NCI-H2029 (cell line): ENCODE results near the gene BPIFA2.
"Not testable (repeated sequence)": the region's sequence is repeated elsewhere in the genome, so short reads cannot be mapped to it uniquely, and the experiment has no call there.

Source experiments
- DNase-seq: peaks from one replicate; lab custom pipeline; 2025; lab: John Stamatoyannopoulos, UW

BPIFA2 gene

DNA sequence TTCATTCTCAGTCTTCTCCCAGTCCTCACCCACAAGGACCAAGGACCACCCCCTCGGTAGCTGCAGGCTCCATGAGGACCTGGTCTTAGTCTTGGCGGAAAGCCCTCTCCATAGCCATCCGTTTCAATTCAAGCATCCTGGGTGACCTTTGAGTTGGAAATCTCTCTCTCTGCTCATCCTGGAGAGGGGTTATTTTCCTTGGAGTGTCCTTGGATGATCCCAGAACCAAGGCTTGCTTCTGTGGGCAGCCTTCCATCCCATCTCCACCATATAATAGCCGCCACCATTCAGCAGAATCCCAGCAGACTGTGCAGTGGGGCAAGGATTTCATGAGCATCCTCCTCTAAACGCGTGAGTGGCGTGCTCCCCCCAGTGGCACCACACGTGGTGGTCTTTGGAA, at the start of gene BPIFA2:
Gene BPIFA2 (plus strand): TSS at position 301 of the 400 bp plus-strand sequence. CDS start 987 bp downstream, outside the sequence.
- DNase-seq, result no peak

DNA sequence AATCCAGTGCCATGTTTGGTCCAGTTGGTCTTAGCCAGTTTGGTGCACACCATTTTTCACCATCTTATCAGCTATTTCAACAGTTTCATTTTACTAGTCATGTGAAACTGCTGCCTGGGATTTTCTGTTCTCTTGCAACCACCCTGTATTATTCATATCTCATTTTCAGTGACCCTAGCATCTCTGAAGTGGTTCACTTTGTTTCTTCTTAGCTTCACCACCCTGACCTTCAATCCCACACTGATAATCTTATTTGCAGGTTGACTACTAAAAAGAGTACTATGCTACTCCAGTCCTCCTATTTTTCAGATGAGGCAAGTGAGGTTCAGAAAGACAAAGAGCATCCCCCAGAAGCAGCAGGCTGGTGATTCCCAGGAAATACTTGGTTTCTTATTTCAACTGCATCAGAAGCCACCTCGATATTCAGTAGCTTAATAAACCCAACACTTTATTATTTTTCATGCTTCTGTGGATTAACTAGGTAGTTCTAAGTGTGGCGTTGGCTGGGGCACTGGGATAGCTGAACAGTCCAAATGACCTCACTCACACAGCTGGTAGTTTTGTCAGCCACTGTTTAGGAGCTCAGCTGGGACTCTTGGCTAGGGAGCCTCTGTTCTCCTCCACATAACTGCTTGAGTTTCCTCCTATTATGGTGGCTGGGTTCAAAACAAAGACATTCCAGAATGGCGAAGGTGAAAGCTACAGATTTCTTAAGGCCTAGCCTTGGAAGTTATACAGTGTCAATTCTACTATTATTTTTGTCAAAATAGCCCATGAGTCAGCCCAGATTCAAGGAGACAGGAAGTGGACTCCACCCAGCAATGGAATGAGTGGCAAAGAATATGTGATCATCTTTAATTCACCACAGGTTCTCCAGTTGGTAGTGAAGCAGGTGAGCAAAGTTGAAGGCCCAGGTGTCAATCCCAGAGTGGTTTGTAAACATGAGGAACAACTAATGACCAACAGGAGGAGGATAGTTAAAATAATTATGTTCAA, 47.9 kb upstream of the BPIFA2 start:
- DNase-seq, result no peak

- no peak for DNase-seq
These were observed 47.0 kb upstream of the BPIFA2 start for GRCh38 chr20:33120934-33121333.

DNA sequence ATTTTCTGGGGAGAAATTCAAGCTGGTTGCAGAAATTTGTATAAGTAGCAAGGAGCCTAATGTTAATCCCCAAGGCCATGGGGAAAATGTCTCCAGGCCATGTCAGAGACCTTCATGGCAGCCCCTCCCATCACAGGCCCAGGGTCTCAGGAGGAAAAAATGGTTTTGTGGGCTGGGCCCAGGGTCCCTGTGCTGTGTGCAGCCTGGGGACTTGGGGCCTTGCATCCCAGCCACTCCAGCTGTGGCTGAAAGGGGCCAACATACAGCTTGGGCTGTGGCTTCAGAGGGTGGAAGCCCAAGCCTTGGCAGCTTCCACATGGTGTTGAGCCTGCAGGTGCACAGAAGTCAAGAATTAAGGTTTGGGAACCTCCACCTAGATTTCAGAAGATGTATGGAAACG, 45.7 kb upstream of the BPIFA2 start:
- not testable (repeated sequence) for DNase-seq

GRCh38 chr20:33124261-33124660, 43.7 kb upstream of the BPIFA2 start:
- DNase-seq, result no peak

DNA sequence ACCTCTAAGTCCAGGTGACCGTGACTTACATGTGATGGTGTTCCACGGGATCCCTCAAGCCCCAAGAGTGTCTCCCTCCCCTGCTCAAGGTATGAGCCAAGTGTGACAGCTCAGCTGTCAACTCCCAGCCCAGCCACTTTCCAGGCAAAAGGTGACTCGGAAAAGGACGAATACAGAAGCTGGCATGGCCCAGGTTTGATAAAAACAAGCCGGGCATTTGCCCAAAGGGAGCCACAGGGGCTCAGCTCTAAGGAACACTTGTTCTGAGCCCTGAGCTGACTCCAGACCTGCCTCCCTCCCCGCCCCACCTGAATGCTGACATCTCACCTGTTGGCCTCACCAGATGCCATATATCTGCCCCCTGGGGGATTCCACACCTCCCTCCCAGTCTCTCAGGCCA, 43.0 kb upstream of the BPIFA2 start:
- no peak for DNase-seq

DNA sequence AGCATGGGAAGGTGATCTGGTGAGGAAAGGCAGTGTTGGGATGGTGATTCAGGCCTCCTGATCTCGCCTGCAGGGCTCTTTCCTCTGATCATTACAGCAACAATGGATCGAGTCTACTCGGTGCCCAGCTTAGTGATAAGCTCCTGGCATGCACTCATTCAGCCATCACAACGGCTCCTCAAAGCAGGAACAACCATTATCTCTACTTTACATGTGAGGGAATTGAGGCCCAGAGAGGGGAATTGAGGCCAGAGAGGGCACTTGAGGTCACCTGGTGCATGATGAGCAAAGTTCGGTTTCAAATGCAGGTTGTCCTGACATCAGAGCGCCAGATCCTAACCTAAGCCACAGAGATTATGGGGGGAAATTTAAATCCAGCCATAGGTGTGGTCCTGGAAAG, 42.0 kb upstream of the BPIFA2 start:
- DNase-seq, result no peak

DNA sequence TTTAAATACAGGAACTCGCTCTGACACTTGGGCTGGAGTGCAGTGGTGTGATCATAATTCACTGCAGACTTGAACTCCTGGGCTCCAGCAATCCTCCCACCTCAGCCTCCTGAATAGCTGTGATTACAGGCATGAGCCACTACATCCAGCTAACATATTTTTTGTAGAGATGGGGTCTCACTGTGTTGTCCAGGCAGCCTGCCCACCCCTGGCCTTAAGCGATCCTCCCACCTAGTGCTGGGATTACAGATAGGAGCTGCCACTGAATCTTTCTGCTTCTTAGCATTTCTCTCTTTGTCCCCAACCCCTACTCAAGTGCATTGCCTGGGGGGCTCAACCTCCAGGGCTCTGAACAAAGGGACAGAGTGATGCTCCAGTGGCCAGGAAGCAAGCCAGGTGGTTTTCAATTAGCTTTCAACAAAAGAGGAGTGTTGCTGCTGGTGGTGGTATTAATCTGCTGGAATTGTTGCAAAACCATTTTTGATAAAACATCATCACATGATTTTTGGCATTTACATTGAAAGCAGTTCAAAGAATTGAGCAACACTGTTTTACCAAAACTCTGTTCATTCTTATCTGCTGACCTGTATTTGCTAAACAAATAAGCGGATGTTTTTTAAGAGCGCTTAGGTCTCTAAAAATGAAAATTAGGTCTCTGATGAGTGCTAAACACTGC, 40.4 kb upstream of the BPIFA2 start:
- peak; percentile 48 for DNase-seq

DNA sequence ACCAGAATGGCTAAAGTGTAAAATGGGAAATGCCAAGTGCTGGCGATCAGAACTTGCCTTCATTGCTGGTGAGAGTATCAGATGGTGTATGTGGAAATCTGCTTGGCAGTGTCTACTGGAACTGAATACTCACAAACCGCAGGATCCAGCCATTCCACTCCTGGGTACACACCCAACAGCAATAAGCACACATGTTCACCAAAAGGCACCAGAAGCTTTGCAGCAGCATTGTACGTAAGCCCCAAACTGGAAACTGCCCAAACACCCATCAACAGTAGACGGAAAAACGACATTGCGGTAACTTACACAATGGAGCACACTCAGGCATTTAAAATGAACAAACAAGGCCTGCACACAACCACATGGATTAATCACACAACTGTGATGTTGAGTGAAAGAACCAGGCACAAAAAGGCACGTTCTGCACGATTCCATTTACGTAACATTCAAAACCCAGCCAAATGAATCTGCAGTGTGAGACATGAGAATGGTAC, 37.3 kb upstream of the BPIFA2 start:
- DNase-seq, result peak; percentile 35

DNA sequence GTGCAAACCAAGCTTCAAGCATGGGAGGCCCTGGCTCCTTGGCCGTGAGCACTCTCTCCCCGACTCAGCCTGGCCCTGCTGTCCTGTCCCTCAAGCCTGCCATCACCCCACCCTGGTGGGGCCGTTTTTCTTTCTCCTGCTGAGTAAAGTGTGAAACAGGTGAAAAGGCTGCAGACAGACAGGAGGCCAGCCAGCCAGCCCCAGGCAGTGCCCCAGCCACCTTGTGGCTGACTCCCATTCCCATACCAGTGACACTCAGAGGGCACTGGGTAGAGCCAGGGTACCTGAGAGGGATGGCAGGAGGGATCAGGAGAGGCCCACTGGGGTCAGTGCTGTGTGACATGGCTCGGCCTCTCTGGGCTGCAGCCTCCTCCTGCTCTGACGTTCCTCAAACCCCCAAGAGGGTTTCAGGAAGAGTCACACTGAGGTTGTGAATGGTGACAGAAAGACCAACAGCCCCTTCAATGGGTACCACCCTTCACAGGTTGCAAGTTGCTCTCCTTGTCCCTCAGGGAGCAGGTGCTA, 35.9 kb upstream of the BPIFA2 start:
- DNase-seq, result no peak

- DNase-seq, result no peak
These were observed 35.2 kb upstream of the BPIFA2 start for GRCh38 chr20:33132513-33133372.

- no peak for DNase-seq
These were observed 34.5 kb upstream of the BPIFA2 start for GRCh38 chr20:33133373-33133941.

GRCh38 chr20:33137195-33137594, 30.8 kb upstream of the BPIFA2 start:
- DNase-seq, result no peak

- no peak for DNase-seq
These were observed 28.5 kb upstream of the BPIFA2 start for GRCh38 chr20:33139467-33139866.

- no peak for DNase-seq
These were observed 22.4 kb upstream of the BPIFA2 start for GRCh38 chr20:33145521-33145920.

- DNase-seq, result no peak
These were observed 20.7 kb upstream of the BPIFA2 start for GRCh38 chr20:33147299-33147698.

GRCh38 chr20:33148040-33148439, 19.9 kb upstream of the BPIFA2 start:
- no peak for DNase-seq

GRCh38 chr20:33154252-33154651, 13.7 kb upstream of the BPIFA2 start:
- DNase-seq, result no peak

GRCh38 chr20:33158637-33159385, 9.1 kb upstream of the BPIFA2 start:
- DNase-seq, result no peak

DNA sequence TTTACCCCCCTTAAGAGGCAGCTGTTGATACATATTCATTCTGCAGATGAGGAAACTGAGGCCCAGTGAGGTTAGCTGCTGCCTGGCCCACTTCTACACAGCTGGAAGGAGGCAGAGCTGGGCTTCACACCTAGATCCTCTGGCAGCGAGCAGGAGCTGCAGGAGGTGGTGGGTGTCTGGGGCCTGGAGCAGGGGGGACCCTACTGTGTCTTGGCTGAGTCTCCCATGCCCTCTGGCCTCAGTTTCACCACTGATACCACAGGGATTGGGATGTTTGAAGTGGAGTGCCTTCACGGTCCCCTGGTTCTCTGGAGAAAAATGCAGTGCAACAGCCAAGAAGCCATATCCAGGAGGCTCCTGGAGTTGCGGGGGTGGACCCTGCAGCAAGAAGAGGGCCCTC, 8.2 kb upstream of the BPIFA2 start:
- no peak for DNase-seq

DNA sequence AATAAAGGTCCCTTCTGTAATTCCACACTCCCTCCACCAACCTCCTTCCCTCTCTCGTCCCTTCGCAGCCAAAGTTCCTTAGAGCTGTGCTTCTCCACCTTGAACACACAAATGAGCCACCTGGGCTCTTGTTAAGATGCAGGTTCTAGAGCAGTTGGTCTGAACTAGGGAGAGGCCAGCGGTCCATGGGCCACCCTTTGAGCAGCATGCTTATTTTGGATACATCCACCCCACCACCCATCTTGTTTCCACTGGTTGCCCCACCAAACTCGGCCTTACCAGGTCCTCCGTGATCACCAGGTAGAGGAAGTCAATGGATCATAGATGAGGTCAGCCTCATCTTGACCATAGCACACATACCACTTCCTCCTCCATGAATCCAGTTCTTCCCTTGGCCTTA, 7.3 kb upstream of the BPIFA2 start:
- no peak for DNase-seq
